ENCODE results near the gene SPATA2L.

- no peak for TF ChIP-seq SPI1 (IDR thresholded peaks at IDR 0.05; ENCODE audit: low read depth, low read length)
- no peak for TF ChIP-seq TAF1 (IDR thresholded peaks at IDR 0.05; ENCODE audit: low read depth, low read length)
- TF ChIP-seq POLR2A (IDR thresholded peaks at IDR 0.05; ENCODE audit: low read depth, low read length), result no peak
- no peak for TF ChIP-seq POLR2AphosphoS5 (IDR thresholded peaks at IDR 0.05; ENCODE audit: low read depth, low read length)
- no peak for TF ChIP-seq POU2F2 (IDR thresholded peaks at IDR 0.05; ENCODE audit: low read depth, low read length)
- TF ChIP-seq PAX5 (IDR thresholded peaks at IDR 0.05; ENCODE audit: insufficient read depth, low read length, severe bottlenecking), result no peak
Measured at GRCh38 chr16:89709716-89710432, 8.4 kb upstream of the SPATA2L start.
